NCI-H1694 treated with DMSO at 0.1 percent for 48 hours (cell line): ENCODE measurements around the gene HTR2A.
A peak's percentile ranks its signal among the peaks of the same experiment; 100 is the strongest.

ENCODE experiments used
- DNase-seq: peaks from one replicate; lab custom pipeline; 2025; lab: John Stamatoyannopoulos, UW

Gene HTR2A

GRCh38 chr13:46868091-46868490 lies 28.8 kb downstream of the HTR2A start:
- DNase-seq = no peak

DNA sequence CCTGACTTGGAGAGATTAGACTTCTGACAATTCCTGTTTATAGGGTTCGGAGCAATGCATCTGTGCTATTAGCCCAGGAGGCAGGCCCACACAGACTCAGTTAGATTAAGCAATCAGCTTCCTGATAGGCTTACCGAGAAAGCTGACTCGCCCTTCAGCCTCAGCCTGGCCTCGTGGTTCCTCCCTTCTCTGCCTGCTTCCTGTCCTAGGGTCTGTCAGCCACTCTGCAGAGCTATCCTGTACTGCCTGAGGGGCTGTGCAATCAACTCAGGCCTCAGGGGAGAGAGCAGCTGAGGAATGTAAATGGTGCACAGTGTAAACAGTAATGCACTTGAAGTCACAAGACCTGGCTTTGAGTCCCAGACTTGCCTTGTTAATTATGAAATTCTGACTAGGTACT lies 30.7 kb downstream of the HTR2A start:
- no peak for DNase-seq

GRCh38 chr13:46864941-46865340 lies 31.9 kb downstream of the HTR2A start:
- no peak for DNase-seq

- DNase-seq = no peak
Measured at GRCh38 chr13:46861959-46862358, 34.9 kb downstream of the HTR2A start.

DNA sequence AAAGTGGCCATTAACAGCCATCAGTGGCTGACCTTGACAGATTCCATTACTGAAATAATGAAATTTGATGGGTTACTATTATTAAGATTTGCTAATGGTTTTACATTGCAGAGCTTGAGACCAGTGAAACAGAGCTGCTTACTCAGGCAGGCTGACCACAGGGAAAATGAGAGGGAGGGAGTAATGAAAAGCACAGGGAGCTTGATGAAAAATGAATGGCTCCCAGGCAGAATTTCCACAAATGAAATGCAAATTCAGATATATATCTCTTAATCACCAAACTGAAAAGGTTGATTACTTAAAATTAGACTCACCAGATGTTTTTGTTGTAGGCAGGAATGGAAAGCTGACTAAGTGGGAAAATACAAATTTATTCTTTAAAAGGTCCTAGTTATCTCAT lies 36.1 kb downstream of the HTR2A start:
- DNase-seq = no peak

GRCh38 chr13:46858776-46859175 lies 38.1 kb downstream of the HTR2A start:
- DNase-seq = no peak

DNA sequence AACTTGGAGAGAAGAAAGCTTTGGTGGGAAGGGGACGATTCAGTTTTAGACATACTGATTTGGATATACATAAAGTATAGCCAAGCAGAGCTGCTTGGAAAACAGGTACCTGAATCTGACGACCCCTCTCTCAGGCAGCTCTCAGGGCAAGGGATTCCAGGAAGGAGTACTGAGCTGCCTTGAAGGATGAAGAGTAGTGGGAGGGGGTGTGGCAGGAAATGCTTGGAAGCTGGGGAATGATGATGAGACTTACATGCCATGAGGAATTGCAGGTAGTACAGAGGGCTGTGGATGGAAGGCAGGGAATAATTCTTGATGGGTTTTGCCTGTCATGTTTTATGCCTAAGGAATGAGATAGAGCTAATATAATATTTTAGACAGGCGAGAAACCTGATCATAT lies 38.7 kb downstream of the HTR2A start:
- DNase-seq = no peak

DNA sequence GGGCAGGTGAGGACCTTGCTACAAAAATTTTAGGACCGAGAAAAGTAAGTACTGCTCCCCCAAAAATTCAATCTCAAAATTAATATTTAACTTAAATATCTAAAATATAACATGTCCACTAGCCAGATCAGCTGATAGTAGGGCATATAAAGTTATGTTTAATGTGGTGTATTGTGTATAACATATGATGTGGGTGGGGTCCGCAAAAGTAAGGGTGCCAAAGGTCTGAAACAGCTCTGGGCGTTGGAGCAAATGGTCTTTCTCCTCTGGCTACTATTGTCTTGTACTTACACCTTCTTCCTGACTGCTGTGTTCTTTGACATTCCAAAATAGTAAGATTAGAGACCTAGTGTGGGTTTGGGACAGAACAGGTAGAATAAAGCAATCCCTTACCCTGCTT lies 41.2 kb downstream of the HTR2A start:
- DNase-seq = no peak

- no peak for DNase-seq
Measured at GRCh38 chr13:46855166-46855565, 41.7 kb downstream of the HTR2A start.

GRCh38 chr13:46852168-46852567 lies 44.7 kb downstream of the HTR2A start:
- DNase-seq = no peak

- DNase-seq = no peak
Measured at GRCh38 chr13:46850214-46850613, 46.6 kb downstream of the HTR2A start.

DNA sequence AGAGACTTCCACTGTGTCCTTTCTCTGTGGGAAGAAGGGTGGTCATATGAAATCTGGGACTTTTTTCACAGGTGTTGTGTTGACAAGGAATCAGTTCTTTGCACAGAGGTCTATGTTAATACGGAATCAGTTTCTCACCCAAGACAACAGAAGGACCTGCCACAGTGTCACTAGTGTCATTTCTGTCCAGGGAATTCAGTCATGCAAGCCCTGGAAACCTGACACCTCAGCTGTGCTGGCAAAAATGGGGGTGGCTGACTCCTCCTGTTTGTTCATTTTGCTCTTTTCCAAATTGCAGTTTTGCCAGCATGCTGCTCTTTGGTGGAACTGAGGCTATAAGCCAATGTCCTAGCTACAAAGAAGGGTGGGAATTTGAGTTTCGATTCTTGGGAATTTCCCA lies 50.1 kb downstream of the HTR2A start:
- DNase-seq = no peak

- DNase-seq = no peak
Measured at GRCh38 chr13:46845146-46845545, 51.7 kb downstream of the HTR2A start.

GRCh38 chr13:46844431-46844830 lies 52.4 kb downstream of the HTR2A start:
- DNase-seq = no peak

GRCh38 chr13:46839399-46839798 lies 57.5 kb downstream of the HTR2A start:
- DNase-seq = no peak

DNA sequence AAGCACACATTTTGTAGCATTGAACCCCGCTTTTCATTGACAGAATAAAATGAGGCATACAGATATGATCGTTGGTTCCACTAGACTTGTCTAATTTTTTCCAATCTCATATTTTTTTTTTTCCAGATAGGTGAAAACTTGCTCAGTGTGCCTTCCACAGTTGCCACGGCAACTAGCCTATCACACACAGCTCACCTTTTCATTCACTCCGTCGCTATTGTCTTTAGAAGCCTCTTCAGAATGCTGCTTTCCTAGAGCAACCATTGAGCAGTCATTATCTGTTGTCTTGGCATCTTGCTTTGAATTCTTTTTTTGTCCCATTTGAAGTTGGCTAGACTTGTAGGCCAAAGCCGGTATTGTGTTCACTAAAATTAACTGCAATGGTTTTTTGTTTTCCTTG lies 62.2 kb downstream of the HTR2A start:
- DNase-seq = no peak

DNA sequence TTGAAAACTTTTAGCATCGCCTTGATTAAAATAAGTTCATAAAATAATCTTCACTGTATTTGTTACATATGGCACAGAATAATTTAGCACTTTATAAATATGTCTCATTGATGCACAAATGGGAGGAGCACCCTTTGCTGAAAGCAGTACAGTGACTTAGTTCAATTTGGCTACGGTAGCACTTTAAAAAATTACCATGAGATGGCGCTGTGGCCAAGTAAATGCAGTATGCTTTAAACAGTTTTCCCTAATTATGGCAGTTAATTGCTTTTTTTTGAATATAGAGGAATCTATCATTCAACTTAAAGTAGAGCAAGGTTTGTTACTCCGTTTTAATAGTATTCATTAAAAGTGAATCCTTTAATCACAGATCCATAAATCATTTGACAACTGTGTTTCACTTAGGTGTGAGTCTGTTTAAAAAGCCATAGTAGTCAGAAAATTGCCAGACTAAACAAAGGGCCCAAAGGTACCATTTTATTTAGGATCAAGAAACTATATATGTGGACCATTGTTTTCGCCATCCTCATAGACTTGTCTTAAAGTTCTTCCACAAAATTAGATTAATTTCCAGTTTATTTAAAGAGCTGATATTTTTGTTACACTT lies 65.2 kb downstream of the HTR2A start:
- DNase-seq = peak; percentile 35

GRCh38 chr13:46830405-46831005 lies 66.3 kb downstream of the HTR2A start:
- DNase-seq = no peak

DNA sequence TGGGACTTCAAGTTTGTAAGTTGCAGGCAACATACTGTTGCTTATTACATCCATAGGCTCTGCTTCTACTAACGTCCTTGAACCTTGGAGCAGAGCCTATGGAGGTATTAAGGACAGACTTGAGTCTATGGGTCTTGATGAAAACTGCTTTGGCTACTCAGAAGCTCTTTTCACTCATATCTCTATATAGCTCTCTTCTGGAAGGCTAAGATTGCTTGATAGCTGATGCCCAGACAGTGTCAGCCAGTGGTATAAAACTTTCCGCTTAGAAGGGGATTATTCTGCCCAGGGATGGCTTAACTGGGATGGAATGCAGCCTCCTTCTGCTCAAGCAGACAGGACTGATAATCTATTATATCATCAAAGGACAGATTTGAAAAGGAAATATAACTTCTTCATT lies 74.3 kb downstream of the HTR2A start:
- DNase-seq = no peak

DNA sequence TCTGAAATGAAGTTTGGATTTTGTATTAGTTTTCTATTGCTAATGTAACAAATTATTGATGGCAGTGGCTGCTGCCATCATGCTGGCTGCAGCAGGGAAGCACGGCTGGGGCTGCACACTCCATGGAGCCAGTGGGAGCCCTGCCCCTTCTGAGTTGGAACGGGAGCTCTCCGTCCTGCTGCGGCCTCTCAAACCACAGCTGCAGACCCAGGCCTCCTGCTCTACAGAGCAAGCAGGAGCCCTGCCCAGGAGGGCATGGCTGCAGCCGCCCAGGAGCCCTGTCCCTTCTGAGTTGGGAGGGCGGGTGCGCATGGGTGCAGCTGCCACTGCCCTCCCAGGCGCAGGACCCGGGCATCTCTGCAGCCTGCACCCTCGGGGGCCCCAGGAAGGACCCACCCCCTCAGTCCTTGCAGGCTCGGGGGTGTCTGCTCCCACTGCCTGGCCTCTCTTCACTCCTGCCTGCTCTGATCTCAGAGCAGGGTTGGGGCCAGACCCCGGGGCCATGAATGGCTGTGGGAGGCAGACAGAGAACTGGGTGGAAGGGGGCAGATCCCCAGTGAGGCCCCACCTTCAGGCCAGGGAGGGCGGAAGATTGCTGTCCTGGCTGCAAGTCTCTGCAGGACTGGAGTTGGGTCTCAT lies 78.9 kb downstream of the HTR2A start:
- no peak for DNase-seq

DNA sequence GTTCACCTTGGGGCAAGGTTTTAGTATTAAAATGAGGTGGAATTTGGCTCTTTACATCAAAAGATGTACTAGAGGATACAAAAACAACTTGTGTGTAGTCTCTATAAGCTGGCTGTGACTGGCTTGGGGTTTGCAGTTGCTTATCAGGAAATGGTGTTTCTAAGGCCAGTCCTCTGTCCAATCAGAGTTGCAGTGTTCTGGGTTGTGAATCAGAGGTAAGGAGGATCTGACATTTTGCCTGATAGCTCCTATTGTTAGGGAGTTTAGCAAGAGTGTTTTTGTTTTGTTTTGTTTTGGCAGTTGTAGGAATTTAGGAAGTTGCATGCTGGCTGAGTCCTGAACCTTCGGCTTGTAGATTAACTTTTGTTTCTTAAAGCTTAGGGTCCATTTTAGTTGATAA lies 79.8 kb downstream of the HTR2A start:
- no peak for DNase-seq

DNA sequence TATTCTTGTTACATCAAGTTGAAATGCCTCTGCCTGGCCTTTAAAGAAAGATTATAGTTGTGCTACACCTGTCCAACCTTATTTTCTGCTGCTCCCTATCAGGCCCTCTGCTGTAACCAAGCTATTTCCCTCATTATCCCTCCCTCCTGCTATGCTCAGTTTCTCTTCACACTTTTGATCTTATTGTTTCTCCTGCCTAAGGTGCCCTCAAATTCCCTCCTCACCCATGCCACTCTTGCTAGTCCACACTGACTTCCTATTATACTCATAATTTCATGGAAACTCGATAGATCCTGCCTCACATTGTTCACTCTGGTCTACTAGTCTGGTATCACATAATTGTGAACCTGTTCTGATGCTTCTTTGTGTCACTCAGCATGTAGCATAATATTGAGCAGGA lies 80.5 kb downstream of the HTR2A start:
- no peak for DNase-seq

GRCh38 chr13:46812301-46812797 lies 84.5 kb downstream of the HTR2A start:
- no peak for DNase-seq

DNA sequence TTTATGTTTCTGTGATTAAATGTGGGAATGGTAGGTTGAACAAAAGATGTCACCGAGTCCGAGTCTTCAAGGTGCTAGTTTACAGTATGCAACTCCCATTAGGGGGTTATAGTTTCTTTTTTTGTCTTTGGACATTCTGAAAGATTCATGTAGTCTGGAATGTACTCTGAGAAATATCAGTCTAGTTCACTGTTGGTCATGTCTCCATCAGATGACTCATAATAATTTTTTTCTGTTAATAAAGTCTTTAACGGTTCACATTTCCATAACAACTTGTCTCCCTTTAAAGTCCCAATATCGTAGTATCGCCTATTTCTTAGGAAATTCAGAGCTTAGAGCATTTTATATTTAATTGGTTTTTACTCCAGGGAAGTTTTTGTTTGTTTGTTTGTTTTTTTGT lies 86.4 kb downstream of the HTR2A start:
- no peak for DNase-seq
